Upper lobe of left lung (tissue), 4 donors: ENCODE results near the gene NLRC4.

Source experiments
- CTCF ChIP-seq, 6 experiments: fragments of 450-650 bp in 4 of 6; fragments of 200-600 bp in 2 of 6; sonication (generic) in 2 of 6; IDR thresholded peaks; one replicate each; pipeline ENCODE4 v1.5.1; 2016 to 2019; ENCODE audit warnings: antibody characterized with exemption in 6 of 6
- EP300 ChIP-seq, 4 donors: sonication (generic); formaldehyde crosslinking; IDR thresholded peaks; one replicate each; pipeline ENCODE4 v1.5.1; 2017; ENCODE audit warnings: antibody characterized with exemption in 4 of 4, control low read depth in 2 of 4
- POLR2A ChIP-seq, 4 donors: fragments of 450-650 bp; IDR thresholded peaks; one replicate each; pipeline ENCODE4 v1.5.1; 2016 to 2017; ENCODE audit warnings: antibody characterized with exemption in 4 of 4, mild to moderate bottlenecking in 2 of 4

DNA sequence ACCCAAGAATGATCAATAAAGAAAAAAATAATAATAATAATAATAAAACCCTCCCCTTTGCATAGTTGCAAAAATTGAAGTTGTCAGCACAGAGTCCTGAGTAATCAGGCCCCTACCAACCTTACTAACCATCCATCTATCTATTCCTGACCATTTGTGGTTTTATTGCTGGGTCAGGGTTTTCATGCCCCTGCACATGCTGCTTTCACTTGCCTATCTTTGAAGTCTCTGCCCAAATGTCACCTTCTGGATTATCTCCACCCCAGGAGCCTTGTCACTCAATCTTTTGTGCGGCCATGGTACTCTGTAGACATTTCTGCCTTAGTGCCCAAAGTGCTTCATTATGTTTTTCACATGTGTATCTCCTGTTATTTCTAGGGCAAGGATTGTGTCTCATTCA, 63.9 kb downstream of the NLRC4 start:
- TF ChIP-seq EP300 (IDR thresholded peaks at IDR 0.05) (no peak), POLR2A (IDR thresholded peaks at IDR 0.05) (no peak), CTCF (IDR thresholded peaks at IDR 0.05) (no peak)
